Measurements from ENCODE around the gene B4GALNT2.

Gene B4GALNT2

DNA sequence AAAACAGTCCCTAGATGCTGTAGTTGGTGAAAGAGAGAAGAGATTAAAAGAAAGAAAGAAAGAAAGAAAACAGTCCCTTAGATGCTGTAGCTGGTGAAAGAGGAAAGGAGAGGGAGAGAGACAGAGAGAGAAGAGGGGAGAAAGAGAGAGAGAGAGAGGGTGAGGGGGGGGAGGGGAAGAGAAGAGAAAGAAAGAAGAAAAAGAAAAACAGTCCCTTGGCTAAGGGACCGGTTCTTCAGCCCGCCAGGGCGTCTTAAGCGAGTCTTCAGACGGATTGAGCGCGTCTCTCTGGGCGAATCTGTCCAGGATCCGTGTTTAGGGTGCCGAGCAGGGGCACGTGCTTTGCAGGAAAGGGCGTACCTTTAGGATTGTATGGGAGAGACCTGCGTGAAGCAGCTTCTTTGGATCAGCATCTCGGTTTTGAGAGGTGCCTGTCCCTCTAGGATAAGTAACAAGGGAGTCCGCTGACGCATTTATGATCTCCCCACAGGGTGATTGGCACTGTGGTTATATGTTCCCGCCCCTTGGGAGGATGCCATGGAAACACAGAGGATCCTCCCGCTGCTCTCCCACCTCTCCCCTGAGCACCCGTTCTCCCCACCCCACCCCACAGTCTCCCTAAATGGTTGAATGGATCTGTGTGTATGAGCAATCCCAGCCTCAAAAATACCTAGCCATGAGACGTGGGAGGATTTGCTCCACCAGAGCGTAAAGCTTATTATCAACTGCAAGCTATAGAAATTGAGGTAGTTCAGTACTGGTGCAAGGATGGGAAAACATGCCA, 61.1 kb downstream of the B4GALNT2 start:
- TF ChIP-seq POLR2AphosphoS5 (IDR thresholded peaks at IDR 0.05; ENCODE audit: low read depth, low read length) (no peak), REST (IDR thresholded peaks at IDR 0.05; ENCODE audit: insufficient read depth in 1 of 2, low read depth in 2 of 2, low read length in 2 of 2) (no peak), TAF1 (IDR thresholded peaks at IDR 0.05; ENCODE audit: borderline replicate concordance, insufficient read depth, low read length) (no peak), FOXP2 (optimal IDR thresholded peaks at IDR 0.05; ENCODE audit: borderline replicate concordance, extremely low read depth, extremely low read length, insufficient read depth) (no peak), SIN3A (IDR thresholded peaks at IDR 0.05; ENCODE audit: borderline replicate concordance, insufficient read depth, low read length) (no peak)

- TF ChIP-seq REST (IDR thresholded peaks at IDR 0.05; ENCODE audit: insufficient read depth in 1 of 2, low read depth in 2 of 2, low read length in 2 of 2): no peak
- no peak for TF ChIP-seq FOXP2 (optimal IDR thresholded peaks at IDR 0.05; ENCODE audit: borderline replicate concordance, extremely low read depth, extremely low read length, insufficient read depth)
- TF ChIP-seq SIN3A (IDR thresholded peaks at IDR 0.05; ENCODE audit: borderline replicate concordance, insufficient read depth, low read length): no peak
- no peak for TF ChIP-seq TAF1 (IDR thresholded peaks at IDR 0.05; ENCODE audit: borderline replicate concordance, insufficient read depth, low read length)
- no peak for TF ChIP-seq POLR2AphosphoS5 (IDR thresholded peaks at IDR 0.05; ENCODE audit: low read depth, low read length)
These were observed 61.7 kb downstream of the B4GALNT2 start for GRCh38 chr17:49194297-49194607.

DNA sequence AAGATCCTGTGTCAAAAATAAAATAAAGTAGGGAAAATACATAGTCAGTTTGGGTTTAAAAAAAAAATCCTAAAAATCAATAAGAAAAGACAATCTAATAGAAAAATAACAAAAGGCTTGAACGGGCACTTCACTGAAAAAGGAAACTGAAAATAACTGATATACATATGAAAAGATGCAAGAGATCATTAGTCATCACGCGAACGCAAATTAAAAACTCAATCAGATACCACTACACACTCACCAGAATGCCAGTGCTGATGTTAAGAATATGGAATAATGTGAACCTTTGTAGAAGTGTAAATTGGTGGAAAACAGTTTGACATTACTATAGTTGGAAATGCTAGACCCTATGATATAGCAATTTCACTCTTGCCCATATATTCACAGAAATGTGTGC, 63.2 kb downstream of the B4GALNT2 start:
- TF ChIP-seq REST (IDR thresholded peaks at IDR 0.05; ENCODE audit: insufficient read depth in 1 of 2, low read depth in 2 of 2, low read length in 2 of 2) (no peak), FOXP2 (optimal IDR thresholded peaks at IDR 0.05; ENCODE audit: borderline replicate concordance, extremely low read depth, extremely low read length, insufficient read depth) (no peak), SIN3A (IDR thresholded peaks at IDR 0.05; ENCODE audit: borderline replicate concordance, insufficient read depth, low read length) (no peak), TAF1 (IDR thresholded peaks at IDR 0.05; ENCODE audit: borderline replicate concordance, insufficient read depth, low read length) (no peak), POLR2AphosphoS5 (IDR thresholded peaks at IDR 0.05; ENCODE audit: low read depth, low read length) (no peak)

GRCh38 chr17:49196520-49196919, 64.0 kb downstream of the B4GALNT2 start:
- TF ChIP-seq POLR2AphosphoS5 (IDR thresholded peaks at IDR 0.05; ENCODE audit: low read depth, low read length) (no peak), TAF1 (IDR thresholded peaks at IDR 0.05; ENCODE audit: borderline replicate concordance, insufficient read depth, low read length) (no peak), SIN3A (IDR thresholded peaks at IDR 0.05; ENCODE audit: borderline replicate concordance, insufficient read depth, low read length) (no peak), FOXP2 (optimal IDR thresholded peaks at IDR 0.05; ENCODE audit: borderline replicate concordance, extremely low read depth, extremely low read length, insufficient read depth) (no peak), REST (IDR thresholded peaks at IDR 0.05; ENCODE audit: insufficient read depth in 1 of 2, low read depth in 2 of 2, low read length in 2 of 2) (no peak)

Data from PFSK-1 (cell line).